Measurements from ENCODE around the gene CBY2. TPM values are rescaled to one million over a fixed set of nuclear protein-coding genes. Genes with fewer than 3 reads are reported as not detected.

The CBY2 gene
- total RNA-seq, 4 donors from 2014 or later, result 0.27 TPM; not detected in 3

DNA sequence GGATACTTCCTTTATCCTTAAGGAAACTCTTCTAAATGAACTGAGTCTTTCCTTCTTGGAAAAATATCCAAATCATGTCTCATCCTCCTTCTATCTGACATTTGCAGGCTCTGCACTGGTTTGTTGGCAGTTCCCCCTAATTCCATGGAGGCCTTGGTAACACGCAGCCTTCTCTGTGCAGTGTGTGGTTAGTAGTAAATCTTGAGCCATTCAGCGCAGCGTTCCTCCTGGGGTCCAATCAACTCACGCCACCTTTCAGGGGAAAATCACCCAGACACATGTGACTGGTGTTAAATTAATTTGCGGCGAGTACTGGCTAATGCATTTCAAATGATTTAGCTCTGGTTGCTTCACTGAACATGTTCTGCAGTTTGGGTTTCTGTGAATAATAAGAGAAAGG is 21.0 kb upstream of the CBY2 start:
- no peaks in the 10 kb centered on the region for H3K9me3 ChIP-seq
- H3K4me3 ChIP-seq (replicated peaks in 1 of 3), result no peak overlapping the region
- H3K27ac ChIP-seq, result no peak overlapping the region
- H3K4me1 ChIP-seq, result peaks cover 7 to 10% of the 10 kb centered on the region in 2 donors
- TF ChIP-seq POLR2A (IDR thresholded peaks at IDR 0.05), result no peak
- TF ChIP-seq, protein P1, sequence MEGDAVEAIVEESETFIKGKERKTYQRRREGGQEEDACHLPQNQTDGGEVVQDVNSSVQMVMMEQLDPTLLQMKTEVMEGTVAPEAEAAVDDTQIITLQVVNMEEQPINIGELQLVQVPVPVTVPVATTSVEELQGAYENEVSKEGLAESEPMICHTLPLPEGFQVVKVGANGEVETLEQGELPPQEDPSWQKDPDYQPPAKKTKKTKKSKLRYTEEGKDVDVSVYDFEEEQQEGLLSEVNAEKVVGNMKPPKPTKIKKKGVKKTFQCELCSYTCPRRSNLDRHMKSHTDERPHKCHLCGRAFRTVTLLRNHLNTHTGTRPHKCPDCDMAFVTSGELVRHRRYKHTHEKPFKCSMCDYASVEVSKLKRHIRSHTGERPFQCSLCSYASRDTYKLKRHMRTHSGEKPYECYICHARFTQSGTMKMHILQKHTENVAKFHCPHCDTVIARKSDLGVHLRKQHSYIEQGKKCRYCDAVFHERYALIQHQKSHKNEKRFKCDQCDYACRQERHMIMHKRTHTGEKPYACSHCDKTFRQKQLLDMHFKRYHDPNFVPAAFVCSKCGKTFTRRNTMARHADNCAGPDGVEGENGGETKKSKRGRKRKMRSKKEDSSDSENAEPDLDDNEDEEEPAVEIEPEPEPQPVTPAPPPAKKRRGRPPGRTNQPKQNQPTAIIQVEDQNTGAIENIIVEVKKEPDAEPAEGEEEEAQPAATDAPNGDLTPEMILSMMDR (IDR thresholded peaks at IDR 0.05), result no peak
- intact Hi-C loops (cut with DNase I), result no loop called here
- no peak for DNase-seq
- H3K36me3 ChIP-seq, result no peaks in the 10 kb centered on the region
- WGBS, 2 donors, result 70 to 89% methylated on average over 6 of the region's 6 CpGs
- H3K27me3 ChIP-seq, result no peaks in the 10 kb centered on the region

DNA sequence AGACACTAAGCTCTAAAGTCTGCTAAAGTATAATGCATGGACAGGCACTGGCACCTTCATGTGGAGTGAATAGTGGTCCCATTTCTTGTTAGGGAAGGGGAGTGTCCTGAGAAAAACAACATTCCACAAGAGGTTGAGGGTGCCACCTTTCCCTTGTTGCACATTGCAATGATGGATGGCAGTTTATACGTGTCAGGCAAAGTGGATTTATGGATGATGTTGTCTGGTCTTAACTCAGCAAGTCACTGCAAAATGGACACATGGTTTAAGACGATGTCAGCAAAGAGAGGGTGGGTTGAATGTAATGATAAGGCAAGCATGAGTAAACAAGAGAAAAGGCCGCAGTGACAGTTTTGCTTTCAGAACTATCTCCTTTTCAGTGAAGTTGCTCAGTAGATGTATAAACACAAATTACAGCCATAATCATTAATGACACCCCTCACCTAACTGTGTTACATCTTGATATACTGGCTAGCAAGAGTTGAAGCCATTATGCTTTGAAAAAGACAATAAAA is 19.6 kb upstream of the CBY2 start:
- TF ChIP-seq POLR2A (IDR thresholded peaks at IDR 0.05), result no peak
- TF ChIP-seq, protein P1 (IDR thresholded peaks at IDR 0.05), result no peak
- intact Hi-C loops (cut with DNase I), result no loop called here
- 89 to 91% methylated on average over 3 of the region's 3 CpGs for WGBS, 2 donors
- Histone ChIP-seq H3K9me3 (no peaks in the 10 kb centered on the region), H3K27me3 (no peaks in the 10 kb centered on the region), H3K4me1 (peaks cover 4 to 8% of the 10 kb centered on the region in 2 donors), H3K27ac (no peak overlapping the region), H3K4me3 (replicated peaks in 1 of 3) (no peak overlapping the region), H3K36me3 (no peaks in the 10 kb centered on the region)
- no peak for DNase-seq

DNA sequence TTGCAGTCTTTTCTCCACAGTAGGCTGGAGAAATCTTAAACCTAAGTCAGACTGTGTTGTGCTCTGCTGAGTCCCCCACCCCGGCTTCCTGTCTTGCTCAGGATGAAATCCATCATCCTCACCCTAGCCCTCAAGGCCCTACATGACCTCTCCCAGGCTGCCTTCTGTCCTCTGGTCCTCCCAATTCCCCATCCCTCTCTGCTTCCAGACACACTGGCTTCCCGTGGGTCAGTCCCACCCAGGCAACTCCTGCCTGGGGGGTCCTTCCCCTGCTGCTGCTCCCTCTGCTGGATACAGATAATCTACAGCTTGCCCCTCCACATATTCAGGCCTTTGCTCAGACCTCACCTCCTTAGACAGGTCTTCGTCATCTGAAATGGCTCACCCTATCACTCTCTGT is 18.4 kb upstream of the CBY2 start:
- Histone ChIP-seq H3K27ac (no peak overlapping the region), H3K27me3 (no peaks in the 10 kb centered on the region), H3K4me1 (no peaks in the 10 kb centered on the region), H3K36me3 (no peaks in the 10 kb centered on the region), H3K4me3 (replicated peaks in 1 of 3) (no peak overlapping the region), H3K9me3 (no peaks in the 10 kb centered on the region)
- intact Hi-C loops (cut with DNase I), result no loop called here
- TF ChIP-seq, protein P1 (IDR thresholded peaks at IDR 0.05), result no peak
- no peak for TF ChIP-seq POLR2A (IDR thresholded peaks at IDR 0.05)
- no peak for DNase-seq
- 62 to 78% methylated on average over 3 of the region's 3 CpGs for WGBS, 2 donors

DNA sequence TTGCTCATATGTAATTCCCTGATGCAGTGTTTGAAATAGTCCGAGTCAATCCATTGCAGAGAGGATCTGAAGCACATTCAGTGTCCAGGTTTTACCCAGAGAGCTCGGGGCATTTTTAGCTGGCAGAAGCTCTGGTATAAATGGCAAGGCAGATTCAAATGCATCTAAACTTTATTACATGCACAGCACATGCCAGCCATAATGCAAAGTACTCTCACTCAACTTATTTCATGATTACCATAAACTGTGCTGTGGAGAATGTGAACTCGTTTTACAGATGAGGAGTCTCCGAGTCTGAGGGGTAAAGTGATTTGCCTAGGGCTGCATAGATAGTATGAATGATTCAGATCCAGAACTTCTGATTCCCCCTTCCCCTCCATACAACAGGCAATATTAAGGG is 13.5 kb upstream of the CBY2 start:
- no peak overlapping the region for H3K27ac ChIP-seq
- no peaks in the 10 kb centered on the region for H3K27me3 ChIP-seq
- no peak for DNase-seq
- WGBS, 2 donors, result 91% methylated on average over 4 of the region's 4 CpGs
- H3K4me3 ChIP-seq (replicated peaks in 1 of 3), result no peak overlapping the region
- intact Hi-C loops (cut with DNase I), result no loop called here
- no peaks in the 10 kb centered on the region for H3K4me1 ChIP-seq
- TF ChIP-seq POLR2A (IDR thresholded peaks at IDR 0.05), result no peak
- TF ChIP-seq, protein P1 (IDR thresholded peaks at IDR 0.05), result no peak
- no peaks in the 10 kb centered on the region for H3K36me3 ChIP-seq
- no peaks in the 10 kb centered on the region for H3K9me3 ChIP-seq

DNA sequence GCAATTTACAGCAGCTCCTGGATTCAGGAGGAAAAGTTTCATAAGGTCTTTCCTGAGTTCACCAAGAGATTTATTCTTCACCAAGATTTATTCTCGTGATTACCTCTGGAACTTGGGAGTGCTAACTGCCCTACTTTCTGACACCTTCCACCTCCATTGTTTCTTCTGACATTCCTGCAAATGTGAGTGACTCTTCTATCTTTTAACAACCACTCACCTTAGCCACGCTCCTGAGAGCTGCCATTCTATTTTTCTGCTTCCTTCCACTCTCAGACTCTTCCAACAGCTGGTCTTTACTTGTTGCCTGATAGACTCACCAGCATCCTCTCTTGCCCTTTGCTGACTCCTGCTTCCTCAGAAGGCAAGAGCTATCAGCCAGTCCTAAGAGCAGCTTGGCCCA is 11.5 kb upstream of the CBY2 start:
- no peak for TF ChIP-seq POLR2A (IDR thresholded peaks at IDR 0.05)
- TF ChIP-seq, protein P1 (IDR thresholded peaks at IDR 0.05), result no peak
- intact Hi-C loops (cut with DNase I), result no loop called here
- no peaks in the 10 kb centered on the region for H3K9me3 ChIP-seq
- no peak overlapping the region for H3K4me3 ChIP-seq (replicated peaks in 1 of 3)
- DNase-seq, result no peak
- no peak overlapping the region for H3K27ac ChIP-seq
- H3K4me1 ChIP-seq, result no peaks in the 10 kb centered on the region
- WGBS, 2 donors, result 71 to 73% methylated on average over 2 of the region's 2 CpGs
- H3K36me3 ChIP-seq, result no peaks in the 10 kb centered on the region
- no peaks in the 10 kb centered on the region for H3K27me3 ChIP-seq
